ENCODE data around the gene TMEM175.

The TMEM175 gene

GRCh38 chr4:962231-963208, 30.3 kb downstream of the TMEM175 start:
- Mint-ChIP-seq H3K27me3 (no peaks in the 10 kb centered on the region), H3K9me3 (no peaks in the 10 kb centered on the region), H3K27ac (no peak overlapping the region), H3K4me3 (no peak overlapping the region), H3K4me1 (ENCODE audit: low read depth) (no peaks in the 10 kb centered on the region), H3K36me3 (ENCODE audit: low read depth) (no peaks in the 10 kb centered on the region)

GRCh38 chr4:963276-964225, 31.3 kb downstream of the TMEM175 start:
- Mint-ChIP-seq H3K27ac (no peak overlapping the region), H3K36me3 (ENCODE audit: low read depth) (no peaks in the 10 kb centered on the region), H3K4me1 (ENCODE audit: low read depth) (no peaks in the 10 kb centered on the region), H3K4me3 (no peak overlapping the region), H3K9me3 (no peaks in the 10 kb centered on the region), H3K27me3 (no peaks in the 10 kb centered on the region)

- H3K9me3 Mint-ChIP-seq = no peaks in the 10 kb centered on the region
- H3K36me3 Mint-ChIP-seq (ENCODE audit: low read depth) = no peaks in the 10 kb centered on the region
- no peak overlapping the region for H3K27ac Mint-ChIP-seq
- H3K27me3 Mint-ChIP-seq = no peaks in the 10 kb centered on the region
- no peaks in the 10 kb centered on the region for H3K4me1 Mint-ChIP-seq (ENCODE audit: low read depth)
- no peak overlapping the region for H3K4me3 Mint-ChIP-seq
Measured at GRCh38 chr4:964346-965025, 32.2 kb downstream of the TMEM175 start.

- Mint-ChIP-seq H3K27me3 (no peaks in the 10 kb centered on the region), H3K36me3 (ENCODE audit: low read depth) (no peaks in the 10 kb centered on the region), H3K4me3 (no peak overlapping the region), H3K27ac (no peak overlapping the region), H3K9me3 (no peaks in the 10 kb centered on the region), H3K4me1 (ENCODE audit: low read depth) (no peaks in the 10 kb centered on the region)
Measured at GRCh38 chr4:965048-965765, 32.9 kb downstream of the TMEM175 start.

- Mint-ChIP-seq H3K9me3 (no peaks in the 10 kb centered on the region), H3K27me3 (no peaks in the 10 kb centered on the region), H3K36me3 (ENCODE audit: low read depth) (no peaks in the 10 kb centered on the region), H3K4me1 (ENCODE audit: low read depth) (peaks cover 5% of the 10 kb centered on the region), H3K27ac (no peak overlapping the region), H3K4me3 (no peak overlapping the region)
Measured at GRCh38 chr4:965766-966134, 33.5 kb downstream of the TMEM175 start.

GRCh38 chr4:966266-967112, 34.2 kb downstream of the TMEM175 start:
- no peak overlapping the region for H3K4me3 Mint-ChIP-seq
- H3K9me3 Mint-ChIP-seq = no peaks in the 10 kb centered on the region
- no peak overlapping the region for H3K27ac Mint-ChIP-seq
- H3K27me3 Mint-ChIP-seq = no peaks in the 10 kb centered on the region
- H3K4me1 Mint-ChIP-seq (ENCODE audit: low read depth) = peaks cover 11% of the 10 kb centered on the region
- H3K36me3 Mint-ChIP-seq (ENCODE audit: low read depth) = no peaks in the 10 kb centered on the region

- Mint-ChIP-seq H3K27ac (no peak overlapping the region), H3K27me3 (no peaks in the 10 kb centered on the region), H3K4me3 (no peak overlapping the region), H3K4me1 (ENCODE audit: low read depth) (peaks cover 11% of the 10 kb centered on the region), H3K9me3 (no peaks in the 10 kb centered on the region), H3K36me3 (ENCODE audit: low read depth) (no peaks in the 10 kb centered on the region)
Measured at GRCh38 chr4:967113-968104, 35.1 kb downstream of the TMEM175 start.

GRCh38 chr4:968221-968620, 36.0 kb downstream of the TMEM175 start:
- no peaks in the 10 kb centered on the region for H3K27me3 Mint-ChIP-seq
- no peaks in the 10 kb centered on the region for H3K9me3 Mint-ChIP-seq
- no peak overlapping the region for H3K27ac Mint-ChIP-seq
- H3K36me3 Mint-ChIP-seq (ENCODE audit: low read depth) = no peaks in the 10 kb centered on the region
- H3K4me1 Mint-ChIP-seq (ENCODE audit: low read depth) = peaks cover 11% of the 10 kb centered on the region
- no peak overlapping the region for H3K4me3 Mint-ChIP-seq

GRCh38 chr4:968621-969394, 36.5 kb downstream of the TMEM175 start:
- Mint-ChIP-seq H3K9me3 (no peaks in the 10 kb centered on the region), H3K4me3 (no peak overlapping the region), H3K4me1 (ENCODE audit: low read depth) (peaks cover 11% of the 10 kb centered on the region), H3K27ac (no peak overlapping the region), H3K36me3 (ENCODE audit: low read depth) (no peaks in the 10 kb centered on the region), H3K27me3 (no peaks in the 10 kb centered on the region)

GRCh38 chr4:970046-970745, 37.9 kb downstream of the TMEM175 start:
- no peaks in the 10 kb centered on the region for H3K9me3 Mint-ChIP-seq
- H3K27ac Mint-ChIP-seq = no peak overlapping the region
- H3K27me3 Mint-ChIP-seq = no peaks in the 10 kb centered on the region
- H3K4me3 Mint-ChIP-seq = peak overlapping the region; percentile 28
- H3K36me3 Mint-ChIP-seq (ENCODE audit: low read depth) = no peaks in the 10 kb centered on the region
- peaks cover 11% of the 10 kb centered on the region for H3K4me1 Mint-ChIP-seq (ENCODE audit: low read depth)

- H3K9me3 Mint-ChIP-seq = no peaks in the 10 kb centered on the region
- no peaks in the 10 kb centered on the region for H3K27me3 Mint-ChIP-seq
- no peaks in the 10 kb centered on the region for H3K36me3 Mint-ChIP-seq (ENCODE audit: low read depth)
- no peak overlapping the region for H3K27ac Mint-ChIP-seq
- peak overlapping the region; percentile 28 for H3K4me3 Mint-ChIP-seq
- H3K4me1 Mint-ChIP-seq (ENCODE audit: low read depth) = peaks cover 11% of the 10 kb centered on the region
Measured at GRCh38 chr4:970854-971520, 38.7 kb downstream of the TMEM175 start.
